NCI-H774 (cell line): Measurements from ENCODE around the gene PRKG1.
"Not testable (repeated sequence)": the region's sequence is repeated elsewhere in the genome, so short reads cannot be mapped to it uniquely, and the experiment has no call there.

Source experiments
- DNase-seq: peaks from one replicate; lab custom pipeline; 2025; lab: John Stamatoyannopoulos, UW

Gene PRKG1

GRCh38 chr10:52004342-52004949, 930.2 kb downstream of the PRKG1 start:
- no peak for DNase-seq

GRCh38 chr10:52007091-52007490, 932.8 kb downstream of the PRKG1 start:
- DNase-seq: no peak

GRCh38 chr10:52011118-52011517, 936.8 kb downstream of the PRKG1 start:
- DNase-seq: no peak

- no peak for DNase-seq
Measured at GRCh38 chr10:52019077-52019555, 944.8 kb downstream of the PRKG1 start.

GRCh38 chr10:52019656-52020055, 945.4 kb downstream of the PRKG1 start:
- DNase-seq: no peak

GRCh38 chr10:52020173-52020572, 945.9 kb downstream of the PRKG1 start:
- DNase-seq: no peak

- no peak for DNase-seq
Measured at GRCh38 chr10:52020702-52021101, 946.4 kb downstream of the PRKG1 start.

- no peak for DNase-seq
Measured at GRCh38 chr10:52027055-52027705, 952.9 kb downstream of the PRKG1 start.

GRCh38 chr10:52028523-52028858, 954.2 kb downstream of the PRKG1 start:
- no peak for DNase-seq

GRCh38 chr10:52029628-52030027, 955.3 kb downstream of the PRKG1 start:
- no peak for DNase-seq

GRCh38 chr10:52030051-52030790, 955.9 kb downstream of the PRKG1 start:
- no peak for DNase-seq

- no peak for DNase-seq
Measured at GRCh38 chr10:52030975-52031374, 956.7 kb downstream of the PRKG1 start.

GRCh38 chr10:52031771-52032170, 957.5 kb downstream of the PRKG1 start:
- DNase-seq: no peak

- no peak for DNase-seq
Measured at GRCh38 chr10:52032681-52033629, 958.7 kb downstream of the PRKG1 start.

- DNase-seq: not testable (repeated sequence)
Measured at GRCh38 chr10:52039002-52039793, 964.9 kb downstream of the PRKG1 start.

- DNase-seq: no peak
Measured at GRCh38 chr10:52040486-52040885, 966.2 kb downstream of the PRKG1 start.

- DNase-seq: no peak
Measured at GRCh38 chr10:52043811-52044210, 969.5 kb downstream of the PRKG1 start.

- no peak for DNase-seq
Measured at GRCh38 chr10:52048051-52048450, 973.8 kb downstream of the PRKG1 start.

GRCh38 chr10:52050429-52051047, 976.3 kb downstream of the PRKG1 start:
- DNase-seq: no peak

- DNase-seq: no peak
Measured at GRCh38 chr10:52053497-52053896, 979.2 kb downstream of the PRKG1 start.

- DNase-seq: no peak
Measured at GRCh38 chr10:52056291-52056690, 982.0 kb downstream of the PRKG1 start.
